Measurements from ENCODE around the gene PTPRT.

The PTPRT gene

DNA sequence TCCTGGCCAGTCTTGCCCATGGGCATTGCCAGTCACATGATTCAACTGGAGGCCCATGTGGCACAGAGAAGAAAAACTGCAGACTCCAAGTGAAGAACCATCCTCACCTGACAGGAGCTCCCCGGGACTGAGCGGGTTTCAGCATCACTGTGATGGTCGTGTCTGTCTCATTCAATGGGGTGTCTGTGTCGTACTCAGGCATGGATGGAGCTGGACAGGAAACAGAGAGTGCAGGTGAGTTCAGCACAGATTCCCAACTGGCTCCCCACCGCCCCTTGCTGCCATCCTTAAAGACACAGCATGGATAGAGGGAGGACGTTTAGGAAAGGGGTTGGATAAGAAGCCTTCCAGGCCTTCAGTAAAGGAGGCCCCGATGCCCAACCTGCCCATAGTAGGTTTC is 839.2 kb downstream of the PTPRT start:
- peaks cover 7% of the 10 kb centered on the region for H3K9me3 Mint-ChIP-seq
- H3K27me3 Mint-ChIP-seq = peaks cover 2% of the 10 kb centered on the region
- no peaks in the 10 kb centered on the region for H3K36me3 Mint-ChIP-seq (ENCODE audit: low read depth)
- H3K4me1 Mint-ChIP-seq (ENCODE audit: low read depth) = no peaks in the 10 kb centered on the region
- H3K4me3 Mint-ChIP-seq = no peak overlapping the region
- H3K27ac Mint-ChIP-seq = peak overlapping the region; percentile 12
- intact Hi-C loops (cut with micrococcal nuclease) = no loop called here

DNA sequence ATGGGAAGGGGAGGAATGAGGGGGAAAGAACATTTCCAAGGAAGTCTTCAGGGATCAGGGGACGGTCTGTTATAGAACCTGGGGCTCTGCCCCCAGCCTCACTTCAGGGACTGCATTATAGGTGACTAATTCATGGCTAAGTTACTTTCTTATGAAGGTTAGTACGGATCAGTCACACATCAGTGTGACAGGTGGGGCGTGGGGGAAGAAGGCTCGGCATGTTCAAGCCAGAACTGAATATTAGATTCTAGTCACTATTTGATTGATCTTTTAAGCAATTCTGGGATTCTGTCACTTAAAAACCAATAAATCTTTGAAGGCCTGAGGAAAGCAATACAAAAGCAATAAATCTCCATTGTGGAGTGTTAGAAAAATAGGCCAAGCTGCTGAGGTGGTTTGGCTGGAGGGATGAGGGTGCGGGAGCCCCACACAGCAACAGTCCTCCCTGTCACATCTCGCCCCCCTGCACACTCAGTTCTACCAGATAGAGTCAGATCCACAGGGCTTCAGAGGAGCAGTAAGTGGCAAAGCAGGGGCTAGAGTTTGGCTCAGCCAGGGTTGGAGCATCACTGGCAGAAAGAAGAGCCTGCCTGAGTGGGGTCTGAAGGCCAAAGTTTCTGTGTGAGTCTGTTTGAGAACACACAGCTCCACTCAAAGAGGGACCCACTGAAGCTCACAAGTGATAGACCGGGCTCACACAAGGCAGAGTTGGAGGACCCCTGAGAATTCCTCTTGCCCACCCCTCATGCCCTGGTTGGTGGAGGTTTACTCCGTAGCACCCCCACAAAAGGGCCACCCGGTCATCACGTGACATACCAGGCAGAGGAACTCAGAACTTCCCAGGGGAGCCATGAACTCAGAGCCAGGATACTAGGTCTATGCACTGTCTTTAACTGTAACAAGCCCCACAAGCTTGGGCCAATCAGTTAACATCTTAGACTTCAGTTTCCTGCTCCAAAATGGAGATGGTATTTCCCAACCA is 843.2 kb downstream of the PTPRT start:
- intact Hi-C loops (cut with micrococcal nuclease) = no loop called here
- H3K36me3 Mint-ChIP-seq (ENCODE audit: low read depth) = no peaks in the 10 kb centered on the region
- H3K27ac Mint-ChIP-seq = no peak overlapping the region
- no peaks in the 10 kb centered on the region for H3K4me1 Mint-ChIP-seq (ENCODE audit: low read depth)
- peaks cover 4% of the 10 kb centered on the region for H3K9me3 Mint-ChIP-seq
- peaks cover 3% of the 10 kb centered on the region for H3K27me3 Mint-ChIP-seq
- H3K4me3 Mint-ChIP-seq = no peak overlapping the region

DNA sequence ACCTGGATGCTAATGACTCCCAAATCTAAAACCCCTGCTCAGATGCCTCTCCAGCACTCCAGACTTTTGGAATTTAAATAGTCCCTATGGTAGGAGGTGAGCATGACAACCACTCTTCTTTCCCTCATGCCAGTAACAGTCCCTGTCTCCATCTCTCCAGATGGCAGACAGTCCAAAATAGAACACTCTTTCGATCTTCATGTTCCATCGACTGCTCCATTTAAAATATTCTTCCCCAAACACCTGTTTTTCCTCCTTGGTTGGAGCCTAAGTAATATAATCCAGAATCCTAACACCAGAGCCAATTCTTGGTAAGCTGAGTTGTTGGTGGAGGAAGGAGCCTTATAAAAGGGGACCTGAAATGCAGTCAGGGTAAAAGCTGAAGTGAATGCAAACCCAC is 848.1 kb downstream of the PTPRT start:
- no peak overlapping the region for H3K27ac Mint-ChIP-seq
- intact Hi-C loops (cut with micrococcal nuclease) = no loop called here
- H3K36me3 Mint-ChIP-seq (ENCODE audit: low read depth) = no peaks in the 10 kb centered on the region
- H3K4me3 Mint-ChIP-seq = no peak overlapping the region
- H3K27me3 Mint-ChIP-seq = peaks cover 3% of the 10 kb centered on the region
- H3K4me1 Mint-ChIP-seq (ENCODE audit: low read depth) = no peaks in the 10 kb centered on the region
- peaks cover 9% of the 10 kb centered on the region for H3K9me3 Mint-ChIP-seq

DNA sequence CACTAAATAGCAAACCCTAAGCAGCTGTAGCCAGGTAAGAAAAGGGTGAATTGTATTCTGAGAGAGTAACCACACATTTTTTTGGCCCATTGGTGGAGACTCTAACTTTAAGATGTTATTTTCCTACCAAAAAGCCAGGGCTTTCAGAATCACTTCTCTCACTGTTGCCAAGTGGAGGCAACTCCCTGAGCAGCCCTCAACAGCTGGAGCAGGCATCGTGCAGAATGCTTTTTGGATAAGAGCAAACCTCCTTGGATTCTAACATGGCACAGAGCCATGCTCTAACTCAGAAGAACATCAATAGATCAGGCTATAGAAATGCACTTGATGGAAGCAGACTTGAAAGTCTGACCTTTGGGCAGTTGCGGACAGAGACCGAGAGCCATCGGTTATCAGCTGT is 849.3 kb downstream of the PTPRT start:
- H3K27me3 Mint-ChIP-seq = peaks cover 1% of the 10 kb centered on the region
- H3K9me3 Mint-ChIP-seq = peaks cover 11% of the 10 kb centered on the region
- H3K4me3 Mint-ChIP-seq = no peak overlapping the region
- intact Hi-C loops (cut with micrococcal nuclease) = no loop called here
- no peak overlapping the region for H3K27ac Mint-ChIP-seq
- H3K4me1 Mint-ChIP-seq (ENCODE audit: low read depth) = no peaks in the 10 kb centered on the region
- no peaks in the 10 kb centered on the region for H3K36me3 Mint-ChIP-seq (ENCODE audit: low read depth)

- intact Hi-C loops (cut with micrococcal nuclease) = no loop called here
- H3K9me3 Mint-ChIP-seq = peaks cover 20% of the 10 kb centered on the region
- H3K36me3 Mint-ChIP-seq (ENCODE audit: low read depth) = no peaks in the 10 kb centered on the region
- no peaks in the 10 kb centered on the region for H3K27me3 Mint-ChIP-seq
- H3K4me1 Mint-ChIP-seq (ENCODE audit: low read depth) = no peaks in the 10 kb centered on the region
- no peak overlapping the region for H3K4me3 Mint-ChIP-seq
- no peak overlapping the region for H3K27ac Mint-ChIP-seq
These were observed 851.2 kb downstream of the PTPRT start for GRCh38 chr20:42338294-42339201.

DNA sequence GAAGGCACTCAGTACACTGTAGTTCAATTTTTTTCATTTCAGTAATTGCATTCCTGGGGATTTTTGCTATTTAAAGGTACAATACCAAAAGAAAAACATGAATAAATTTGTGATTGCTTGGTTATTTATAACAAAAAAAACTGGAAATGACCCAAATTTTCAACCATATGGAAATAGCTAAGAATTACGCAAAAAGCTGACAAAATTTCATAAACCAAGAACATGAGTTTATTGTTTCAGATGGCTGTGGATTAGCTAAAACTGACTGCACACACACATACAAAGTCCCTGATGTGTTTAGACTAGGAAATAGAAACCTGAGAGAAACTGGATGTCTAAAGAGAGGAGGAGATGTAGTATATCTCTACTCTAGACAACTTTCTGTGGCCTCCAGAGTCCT is 853.1 kb downstream of the PTPRT start:
- Mint-ChIP-seq H3K27ac (no peak overlapping the region), H3K4me1 (ENCODE audit: low read depth) (no peaks in the 10 kb centered on the region), H3K27me3 (no peaks in the 10 kb centered on the region), H3K4me3 (no peak overlapping the region), H3K36me3 (ENCODE audit: low read depth) (no peaks in the 10 kb centered on the region), H3K9me3 (peaks cover 17% of the 10 kb centered on the region)
- intact Hi-C loops (cut with micrococcal nuclease) = no loop called here

DNA sequence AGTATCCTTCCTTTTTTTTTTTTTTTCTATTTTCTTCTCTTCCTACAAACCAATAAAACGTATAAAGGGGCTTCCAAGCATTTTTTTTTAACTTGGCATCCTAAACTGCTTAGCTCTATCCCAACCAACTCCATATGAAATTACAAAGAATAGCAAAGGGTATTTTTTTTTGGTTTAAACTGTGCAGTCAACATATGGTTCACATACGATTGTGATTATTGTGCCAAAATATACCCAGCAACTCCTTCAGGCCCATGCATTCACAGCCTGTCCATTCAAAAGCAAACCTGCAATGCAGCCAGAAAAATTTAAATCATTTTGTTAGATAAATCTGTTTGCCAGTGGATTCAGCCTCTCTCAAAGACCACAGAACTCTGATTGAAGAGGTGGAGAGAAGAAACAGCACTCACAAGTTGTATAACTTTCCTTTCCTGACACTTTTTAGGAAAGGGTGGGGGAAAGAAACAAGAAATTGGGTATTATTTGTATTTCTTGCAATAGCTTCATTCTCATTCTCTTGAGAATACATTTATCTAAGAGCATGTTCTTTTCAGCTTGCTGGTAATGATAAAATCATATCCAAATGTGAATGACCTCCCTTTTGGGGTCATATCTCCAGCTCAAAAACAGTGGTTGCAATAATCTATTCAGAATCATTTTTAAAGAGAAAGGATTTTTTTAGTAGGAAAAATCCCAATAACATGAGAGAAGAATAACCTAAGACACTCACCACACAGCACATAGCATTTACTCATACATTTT is 870.3 kb downstream of the PTPRT start:
- Mint-ChIP-seq H3K4me1 (ENCODE audit: low read depth) (no peaks in the 10 kb centered on the region), H3K9me3 (peaks cover 23% of the 10 kb centered on the region), H3K4me3 (no peak overlapping the region), H3K36me3 (ENCODE audit: low read depth) (no peaks in the 10 kb centered on the region), H3K27me3 (no peaks in the 10 kb centered on the region), H3K27ac (no peak overlapping the region)
- intact Hi-C loops (cut with micrococcal nuclease) = no loop called here

- H3K27me3 Mint-ChIP-seq = peaks cover 7% of the 10 kb centered on the region
- intact Hi-C loops (cut with micrococcal nuclease) = no loop called here
- H3K4me1 Mint-ChIP-seq (ENCODE audit: low read depth) = peaks cover 13% of the 10 kb centered on the region
- no peak overlapping the region for H3K27ac Mint-ChIP-seq
- H3K4me3 Mint-ChIP-seq = no peak overlapping the region
- H3K9me3 Mint-ChIP-seq = peaks cover 24% of the 10 kb centered on the region
- no peaks in the 10 kb centered on the region for H3K36me3 Mint-ChIP-seq (ENCODE audit: low read depth)
These were observed 876.0 kb downstream of the PTPRT start for GRCh38 chr20:42313704-42314103.

- H3K27me3 Mint-ChIP-seq = peaks cover 7% of the 10 kb centered on the region
- no peaks in the 10 kb centered on the region for H3K36me3 Mint-ChIP-seq (ENCODE audit: low read depth)
- H3K27ac Mint-ChIP-seq = no peak overlapping the region
- peaks cover 10% of the 10 kb centered on the region for H3K9me3 Mint-ChIP-seq
- intact Hi-C loops (cut with micrococcal nuclease) = no loop called here
- H3K4me1 Mint-ChIP-seq (ENCODE audit: low read depth) = peaks cover 14% of the 10 kb centered on the region
- no peak overlapping the region for H3K4me3 Mint-ChIP-seq
These were observed 880.7 kb downstream of the PTPRT start for GRCh38 chr20:42309050-42309449.

- H3K36me3 Mint-ChIP-seq (ENCODE audit: low read depth) = no peaks in the 10 kb centered on the region
- H3K4me1 Mint-ChIP-seq (ENCODE audit: low read depth) = peaks cover 6% of the 10 kb centered on the region
- H3K27ac Mint-ChIP-seq = no peak overlapping the region
- H3K9me3 Mint-ChIP-seq = peaks cover 5% of the 10 kb centered on the region
- peaks cover 7% of the 10 kb centered on the region for H3K27me3 Mint-ChIP-seq
- H3K4me3 Mint-ChIP-seq = no peak overlapping the region
- intact Hi-C loops (cut with micrococcal nuclease) = no loop called here
These were observed 881.5 kb downstream of the PTPRT start for GRCh38 chr20:42308171-42308570.

GRCh38 chr20:42295592-42295991 is 894.1 kb downstream of the PTPRT start:
- Mint-ChIP-seq H3K4me3 (no peak overlapping the region), H3K4me1 (ENCODE audit: low read depth) (no peaks in the 10 kb centered on the region), H3K36me3 (ENCODE audit: low read depth) (no peaks in the 10 kb centered on the region), H3K9me3 (no peaks in the 10 kb centered on the region), H3K27ac (no peak overlapping the region), H3K27me3 (no peaks in the 10 kb centered on the region)
- intact Hi-C loops (cut with micrococcal nuclease) = no loop called here

- H3K9me3 Mint-ChIP-seq = no peaks in the 10 kb centered on the region
These were observed 894.7 kb downstream of the PTPRT start for GRCh38 chr20:42294976-42295375.

DNA sequence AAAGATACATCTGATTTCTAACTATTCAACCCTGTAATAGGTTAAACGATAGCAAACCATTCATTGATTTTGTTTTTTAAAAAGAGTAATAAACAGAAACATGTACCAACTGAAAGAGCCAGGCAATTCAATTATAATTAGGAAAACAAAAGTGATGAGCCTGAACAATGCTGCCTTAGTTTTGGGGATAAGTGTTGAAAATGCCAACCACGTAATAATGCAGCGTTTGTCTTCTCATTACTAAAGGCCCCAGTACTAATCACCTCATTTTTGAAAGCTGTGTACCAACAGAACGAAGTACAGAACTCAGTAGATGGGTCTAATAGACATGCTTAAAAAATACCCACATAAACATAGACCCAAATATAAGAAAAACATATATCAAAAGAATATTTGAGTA is 907.9 kb downstream of the PTPRT start:
- H3K4me3 Mint-ChIP-seq = no peak overlapping the region
- H3K27ac Mint-ChIP-seq = no peak overlapping the region
- H3K9me3 Mint-ChIP-seq = peaks cover 19% of the 10 kb centered on the region
- intact Hi-C loops (cut with micrococcal nuclease) = no loop called here
- no peaks in the 10 kb centered on the region for H3K4me1 Mint-ChIP-seq (ENCODE audit: low read depth)
- peaks cover 2% of the 10 kb centered on the region for H3K27me3 Mint-ChIP-seq
- H3K36me3 Mint-ChIP-seq (ENCODE audit: low read depth) = no peaks in the 10 kb centered on the region

More at GRCh38 chr20:42294976-42295375, 894.7 kb downstream of the PTPRT start:
- intact Hi-C loops (cut with micrococcal nuclease) = no loop called here
- Mint-ChIP-seq H3K36me3 (ENCODE audit: low read depth) (no peaks in the 10 kb centered on the region), H3K4me3 (no peak overlapping the region), H3K4me1 (ENCODE audit: low read depth) (no peaks in the 10 kb centered on the region), H3K27ac (no peak overlapping the region), H3K27me3 (no peaks in the 10 kb centered on the region)

All from dendritic cell treated with granulocyte-macrophage colony-stimulating factor and Interleukin-4, amounts not matched to agents 40 ng/mL and 50 ng/mL, for 4 days (primary cell).